HepG2 (cell line): ENCODE measurements around the gene SORBS2. TPM values are rescaled to one million over a fixed set of nuclear protein-coding genes. Genes with fewer than 3 reads are reported as not detected.

ENCODE experiments used
- ATAC-seq: fragments of 200-7000 bp; cut with Tn5 transposase; 3 replicates; pipeline ENCODE4 v1.9.1; 2020; ENCODE audit warnings: mild to moderate bottlenecking, moderate library complexity
- BruUV-seq: library from RNA; stranded (reverse); fragments of 400-500 nt; replicated peaks from 2 replicates; lab custom pipeline; 2021; lab: Mats Ljungman, UMichigan
- CTCF ChIA-PET: fragments of 300-600 bp; formaldehyde crosslinking; extraction: SDS; loops from one replicate; lab custom pipeline; 2021; ENCODE audit warnings: low total read pairs, inconsistent platforms, low intra/inter-chr PET ratio; lab: Yijun Ruan, JAX
- POLR2A ChIA-PET: fragments of 350-600 bp; sonication (Branson Sonifier 250); formaldehyde crosslinking; loops from one replicate; lab custom pipeline; 2020; ENCODE audit warnings: antibody characterized with exemption, inconsistent platforms; lab: Yijun Ruan, JAX
- DNase-seq: peaks from one replicate; pipeline ENCODE4 v3.0.0-alpha.2; 2015; ENCODE audit warnings: low spot score
- FAIRE-seq: peaks from 3 replicates; lab custom pipeline; 2011; peaks lifted over from hg19 to GRCh38; lab: Jason Lieb, UNC
- H2AFZ ChIP-seq: one replicate; pipeline ENCODE4 v1.6.1; 2011; ENCODE audit warnings: low read length, inconsistent platforms
- H3K27ac ChIP-seq: fragments of 300-600 bp; 3 replicates; pipeline ENCODE4 v1.8.0; 2011; ENCODE audit warnings: mixed run types, mild to moderate bottlenecking, mixed read lengths, low read length, inconsistent platforms; ENCODE audit not compliant: insufficient read depth; ENCODE audit errors: extremely low read length
- H3K27me3 ChIP-seq, 2 experiments: fragments of 200-600 bp in 1 of 2; 2 replicates in 1 of 2; 3 replicates in 1 of 2; pipeline versions ENCODE4 v1.6.0 to v1.8.0; 2011; ENCODE audit warnings: low read length in 2 of 2, mild to moderate bottlenecking in 2 of 2, moderate library complexity in 2 of 2, inconsistent platforms in 1 of 2; ENCODE audit not compliant: insufficient read depth in 2 of 2, control insufficient read depth in 1 of 2
- H3K36me3 ChIP-seq, 2 experiments: fragments of 200-600 bp in 1 of 2; replicated peaks in 1 of 2; 2 replicates in 1 of 2; 3 replicates in 1 of 2; pipeline versions ENCODE4 v1.5.1 to v1.8.0; 2011; ENCODE audit warnings: low read length in 2 of 2, inconsistent platforms in 1 of 2; ENCODE audit not compliant: insufficient read depth in 2 of 2, control insufficient read depth in 1 of 2
- H3K4me1 ChIP-seq: 2 replicates; pipeline ENCODE4 v1.5.1; 2012; ENCODE audit warnings: low read length, inconsistent platforms; ENCODE audit not compliant: insufficient read depth
- H3K4me2 ChIP-seq: 2 replicates; pipeline ENCODE4 v1.6.0; 2011; ENCODE audit warnings: low read depth, low read length, inconsistent platforms
- H3K4me3 ChIP-seq, 3 experiments: fragments of 200-600 bp in 1 of 3; sonication (generic), shearing (Covaris generic) in 1 of 3; replicated peaks in 1 of 3; 2 replicates each; pipeline ENCODE4 v1.5.1; 2011 to 2016; ENCODE audit warnings: low read length in 3 of 3, inconsistent platforms in 2 of 3, low read depth in 2 of 3, mild to moderate bottlenecking in 2 of 3, control low read depth in 1 of 3, mixed read lengths in 1 of 3; ENCODE audit not compliant: insufficient read depth in 1 of 3
- H3K79me2 ChIP-seq: one replicate; pipeline ENCODE4 v1.6.1; 2011; ENCODE audit warnings: low read length, inconsistent platforms; ENCODE audit not compliant: insufficient read depth
- H3K9ac ChIP-seq: 2 replicates; pipeline ENCODE4 v1.6.0; 2011; ENCODE audit warnings: mild to moderate bottlenecking, low read depth, low read length, inconsistent platforms; ENCODE audit not compliant: insufficient read depth
- H3K9me3 ChIP-seq: 2 replicates; pipeline ENCODE4 v1.5.1; 2012; ENCODE audit warnings: mild to moderate bottlenecking, low read length
- H4K20me1 ChIP-seq: 2 replicates; pipeline ENCODE4 v1.6.0; 2011; ENCODE audit warnings: inconsistent platforms, mild to moderate bottlenecking, low read length, moderate library complexity; ENCODE audit not compliant: insufficient read depth
- CTCF ChIP-seq: sonication (generic); formaldehyde crosslinking; IDR thresholded peaks from 2 replicates; pipeline ENCODE4 v1.5.0; 2020; ENCODE audit warnings: mild to moderate bottlenecking, missing genetic modification reagents, moderate library complexity
- GATAD1 ChIP-seq: IDR thresholded peaks from 2 replicates; pipeline ENCODE4 v1.6.1; 2016; ENCODE audit warnings: missing genetic modification reagents, missing compliant biosample characterization
- IRF2 ChIP-seq: IDR thresholded peaks from 2 replicates; pipeline ENCODE4 v1.6.1; 2018; ENCODE audit warnings: missing genetic modification reagents, missing compliant biosample characterization
- MNT ChIP-seq: fragments of 450-650 bp; IDR thresholded peaks from 2 replicates; pipeline ENCODE4 v1.6.1; 2016
- PRMT3 ChIP-seq: sonication (generic); formaldehyde crosslinking; IDR thresholded peaks from 2 replicates; pipeline ENCODE4 v1.8.1; 2022; ENCODE audit warnings: low read depth, mild to moderate bottlenecking, moderate library complexity, missing genetic modification reagents, borderline replicate concordance
- SETDB1 ChIP-seq: sonication (generic); formaldehyde crosslinking; IDR thresholded peaks from 2 replicates; pipeline ENCODE4 v1.5.1; 2020; ENCODE audit warnings: missing genetic modification reagents, mild to moderate bottlenecking, borderline replicate concordance
- WIZ ChIP-seq: sonication (generic); formaldehyde crosslinking; IDR thresholded peaks from 2 replicates; pipeline ENCODE4 v1.5.1; 2020; ENCODE audit warnings: mild to moderate bottlenecking, missing genetic modification reagents
- ZBED4 ChIP-seq: sonication (generic); formaldehyde crosslinking; IDR thresholded peaks from 2 replicates; pipeline ENCODE4 v1.4.0; 2020; ENCODE audit warnings: missing genetic modification reagents, borderline replicate concordance
- ZFP36L2 ChIP-seq: sonication (generic); formaldehyde crosslinking; IDR thresholded peaks from 2 replicates; pipeline ENCODE4 v1.4.0; 2020; ENCODE audit warnings: missing genetic modification reagents
- ZNF124 ChIP-seq: sonication (generic); formaldehyde crosslinking; IDR thresholded peaks from 2 replicates; pipeline ENCODE4 v1.4.0; 2020; ENCODE audit warnings: missing genetic modification reagents
- ZNF619 ChIP-seq: sonication (generic); formaldehyde crosslinking; IDR thresholded peaks from 2 replicates; pipeline ENCODE4 v1.4.0; 2020; ENCODE audit warnings: mild to moderate bottlenecking, missing genetic modification reagents
- ZNF747 ChIP-seq: sonication (generic); formaldehyde crosslinking; IDR thresholded peaks from 2 replicates; pipeline ENCODE4 v1.8.1; 2023; ENCODE audit warnings: missing genetic modification reagents, mild to moderate bottlenecking, borderline replicate concordance
- ZNF772 ChIP-seq: sonication (generic); formaldehyde crosslinking; IDR thresholded peaks from 2 replicates; pipeline ENCODE4 v1.5.0; 2020; ENCODE audit warnings: mild to moderate bottlenecking, missing genetic modification reagents
- ZNF800 ChIP-seq: sonication (generic); formaldehyde crosslinking; IDR thresholded peaks from 2 replicates; pipeline ENCODE4 v1.4.0; 2020; ENCODE audit warnings: missing genetic modification reagents
- WGBS: methylation state at CpG from one replicate; pipeline ENCODE4 v1.1.6; 2017; ENCODE audit warnings: low lambda C conversion rate; 5-methylcytosine and 5-hydroxymethylcytosine counted together
- in situ Hi-C: cut with HindIII; loops from 2 replicates; pipeline ENCODE4 v1.10.0; 2017; ENCODE audit warnings: low pct_unique_long_range_greater_than_20kb; ENCODE audit not compliant: extremely low pct_ligation_motif_present
- intact Hi-C: fragments of 100-400 bp; cut with micrococcal nuclease; formaldehyde crosslinking; loops from one replicate; pipeline ENCODE4 v1.10.0; 2022; ENCODE audit not compliant: unreplicated experiment
- polyA plus RNA-seq, 8 experiments: library from polyadenylated mRNA; depleted of rRNA in 3 of 8; stranded (reverse) in 7 of 8; unstranded in 1 of 8; fragments of >200 nt; fragmentation: Illumina TruSeq in 4 of 8; extraction: Trizol in 4 of 8; gene quantifications; 2 replicates each; pipeline versions ENCODE4 v1.2.1 to v1.2.3, GENCODE V29; 2011 to 2016; ENCODE audit warnings: low read depth in 4 of 8, missing spikeins in 1 of 8, mixed read lengths in 1 of 8; ENCODE audit not compliant: insufficient read depth in 1 of 8
- total RNA-seq, 5 experiments: library from RNA; depleted of rRNA; stranded (reverse); fragments of >200 nt; fragmentation: Illumina TruSeq; extraction: Trizol; gene quantifications; 2 replicates each; pipeline ENCODE4 v1.2.3, GENCODE V29; 2016; ENCODE audit warnings: low read depth in 1 of 5

The SORBS2 gene
- total and polyA plus RNA-seq, 2 of the 13 experiments (the other 11 are each of a cell fraction or from before 2014, with no cell fraction given): 25.0 to 80.5 TPM

GRCh38 chr4:185583813-185584212 lies 228.2 kb downstream of the SORBS2 start (continued):
- no peak for TF ChIP-seq IRF2 (CRISPR knock-in tag)
- no peak for TF ChIP-seq GATAD1
- TF ChIP-seq WIZ: no peak
- no peak for TF ChIP-seq ZNF772 (CRISPR knock-in tag)
- no peak for TF ChIP-seq ZNF619 (CRISPR knock-in tag)
- TF ChIP-seq MNT: no peak
- TF ChIP-seq ZNF124 (CRISPR knock-in tag): no peak

- Histone ChIP-seq H3K4me1 (no peaks in the 10 kb centered on the region), H3K4me2 (no peak overlapping the region), H3K27me3 (peaks cover 0 to 6% of the 10 kb centered on the region in 2 experiments; a peak in 1 of 5 replicates), H3K36me3 (peaks cover 2 to 10% of the 10 kb centered on the region in 2 experiments; a peak in 3 of 5 replicates), H3K9ac (no peak overlapping the region), H3K9me3 (no peaks in the 10 kb centered on the region), H4K20me1 (no peaks in the 10 kb centered on the region), H3K79me2 (no peaks in the 10 kb centered on the region), H2AFZ (no peak overlapping the region), H3K27ac (no peak overlapping the region), H3K4me3 (no peak overlapping the region)
- DNase-seq: no peak
- 82% methylated on average over 7 of the region's 7 CpGs for WGBS
- BruUV-seq: no TSS peak
- intact Hi-C loops (no loop called here), in situ Hi-C loops (no loop called here)
- ChIA-PET POLR2A (no interaction called here), CTCF (no interaction called here)
- no peak for FAIRE-seq
- ATAC-seq: no peak
- no peak for TF ChIP-seq SETDB1 (CRISPR knock-in tag)
- no peak for TF ChIP-seq CTCF
- TF ChIP-seq ZBED4 (CRISPR knock-in tag): no peak
- TF ChIP-seq PRMT3 (CRISPR knock-in tag): no peak
- no peak for TF ChIP-seq ZNF800 (CRISPR knock-in tag)
- no peak for TF ChIP-seq ZNF747 (CRISPR knock-in tag)
- no peak for TF ChIP-seq ZFP36L2
Observed at GRCh38 chr4:185582651-185583400, 229.2 kb downstream of the SORBS2 start.
